CD8-positive, alpha-beta memory T cell (primary cell): ENCODE results near the gene RAET1L. TPM values are rescaled to one million over a fixed set of nuclear protein-coding genes. Genes with fewer than 3 reads are reported as not detected.

Experiments
- CTCF ChIA-PET: fragments of 350-600 bp; sonication (Branson Sonifier 250); formaldehyde crosslinking; loops from one replicate; lab custom pipeline; 2021; ENCODE audit warnings: antibody characterized with exemption; lab: Charles Lee
- POLR2A ChIA-PET: fragments of 350-600 bp; sonication (Branson Sonifier 250); formaldehyde crosslinking; loops from one replicate; lab custom pipeline; 2021; ENCODE audit warnings: antibody characterized with exemption; lab: Charles Lee
- DNase-seq, 5 donors: peaks; one replicate each; pipeline versions ENCODE4 v3.0.0 to v3.0.0-alpha.2; 2020 to 2022; ENCODE audit warnings: mixed read lengths in 1 of 5
- H3K27ac ChIP-seq: one replicate; pipeline ENCODE4 v1.7.0; 2013; ENCODE audit warnings: low read depth, mild to moderate bottlenecking, low read length, moderate library complexity
- H3K27me3 ChIP-seq: 2 replicates; pipeline ENCODE4 v1.7.0; 2013; ENCODE audit warnings: low read length, mild to moderate bottlenecking; ENCODE audit not compliant: insufficient read depth, poor library complexity, severe bottlenecking
- H3K36me3 ChIP-seq: 2 replicates; pipeline ENCODE4 v1.7.0; 2013; ENCODE audit warnings: mild to moderate bottlenecking, low read length, moderate library complexity; ENCODE audit not compliant: insufficient read depth
- H3K4me1 ChIP-seq: 2 replicates; pipeline ENCODE4 v1.7.0; 2013; ENCODE audit warnings: mild to moderate bottlenecking, low read length, moderate library complexity; ENCODE audit not compliant: insufficient read depth
- H3K4me3 ChIP-seq: 2 replicates; pipeline ENCODE4 v1.7.0; 2013; ENCODE audit warnings: mild to moderate bottlenecking, low read length
- H3K9me3 ChIP-seq: 2 replicates; pipeline ENCODE4 v1.7.0; 2013; ENCODE audit warnings: mild to moderate bottlenecking, low read length
- H3K27ac Mint-ChIP-seq, 8 donors: one replicate each; pipeline ENCODE4 v1.8.0; 2020 to 2021; ENCODE audit warnings: mixed read lengths in 8 of 8, mild to moderate bottlenecking in 6 of 8, inconsistent platforms in 3 of 8, moderate library complexity in 3 of 8
- H3K27me3 Mint-ChIP-seq, 2 donors: one replicate each; pipeline ENCODE4 v1.8.0; 2020 to 2021; ENCODE audit warnings: mixed read lengths in 2 of 2, mild to moderate bottlenecking in 1 of 2, moderate library complexity in 1 of 2
- H3K36me3 Mint-ChIP-seq, 3 donors: one replicate each; pipeline ENCODE4 v1.8.0; 2020 to 2021; ENCODE audit warnings: mixed read lengths in 3 of 3, inconsistent platforms in 1 of 3, mild to moderate bottlenecking in 1 of 3
- H3K4me1 Mint-ChIP-seq, 3 donors: one replicate each; pipeline ENCODE4 v1.8.0; 2020 to 2021; ENCODE audit warnings: mixed read lengths in 3 of 3, inconsistent platforms in 1 of 3, mild to moderate bottlenecking in 1 of 3
- H3K4me3 Mint-ChIP-seq, 7 donors: one replicate each; pipeline ENCODE4 v1.8.0; 2020 to 2021; ENCODE audit warnings: mixed read lengths in 7 of 7, mild to moderate bottlenecking in 6 of 7, moderate library complexity in 4 of 7, inconsistent platforms in 2 of 7
- H3K9me3 Mint-ChIP-seq, 5 donors: one replicate each; pipeline ENCODE4 v1.8.0; 2020 to 2022; ENCODE audit warnings: mixed read lengths in 5 of 5, mild to moderate bottlenecking in 3 of 5, moderate library complexity in 2 of 5, inconsistent platforms in 1 of 5
- polyA plus RNA-seq: library from polyadenylated mRNA; unstranded; fragments of 300-500 nt; fragmentation: Illumina TruSeq; gene quantifications from one replicate; pipeline ENCODE4 v1.2.3, GENCODE V29; 2021
- total RNA-seq, 2 experiments: library from RNA; stranded (reverse); gene quantifications; one replicate each; pipeline ENCODE4 v1.2.3, GENCODE V29; 2021

The RAET1L gene
- total and polyA plus RNA-seq, 3 experiments from 2014 or later = not detected

GRCh38 chr6:150044621-150045145, 19.4 kb upstream of the RAET1L start:
- DNase-seq = no peak
- H3K27me3 Mint-ChIP-seq = peaks cover 29 to 79% of the 10 kb centered on the region in 2 donors
- H3K4me1 Mint-ChIP-seq = no peaks in the 10 kb centered on the region
- Histone ChIP-seq H3K36me3 (no peaks in the 10 kb centered on the region), H3K4me3 (no peak overlapping the region), H3K27me3 (peaks cover 10% of the 10 kb centered on the region), H3K9me3 (no peaks in the 10 kb centered on the region), H3K4me1 (no peaks in the 10 kb centered on the region), H3K27ac (no peak overlapping the region)
- ChIA-PET CTCF (no interaction called here), POLR2A (no interaction called here)
- no peak overlapping the region for H3K27ac Mint-ChIP-seq
- no peaks in the 10 kb centered on the region for H3K36me3 Mint-ChIP-seq
- H3K9me3 Mint-ChIP-seq = no peaks in the 10 kb centered on the region
- H3K4me3 Mint-ChIP-seq = no peak overlapping the region

- H3K36me3 Mint-ChIP-seq = no peaks in the 10 kb centered on the region
- no peak for DNase-seq
- H3K4me3 Mint-ChIP-seq = no peak overlapping the region
- Histone ChIP-seq H3K9me3 (no peaks in the 10 kb centered on the region), H3K4me1 (no peaks in the 10 kb centered on the region), H3K4me3 (no peak overlapping the region), H3K27ac (no peak overlapping the region), H3K27me3 (peaks cover 18% of the 10 kb centered on the region), H3K36me3 (no peaks in the 10 kb centered on the region)
- ChIA-PET CTCF (no interaction called here), POLR2A (no interaction called here)
- H3K9me3 Mint-ChIP-seq = no peaks in the 10 kb centered on the region
- H3K27ac Mint-ChIP-seq = no peak overlapping the region
- peaks cover 36 to 85% of the 10 kb centered on the region in 2 donors for H3K27me3 Mint-ChIP-seq
- H3K4me1 Mint-ChIP-seq = peaks cover 0 to 2% (median 0%) of the 10 kb centered on the region in 3 donors
Measured at GRCh38 chr6:150043501-150044412, 18.4 kb upstream of the RAET1L start.

- POLR2A ChIA-PET = no interaction called here
- Mint-ChIP-seq H3K9me3 (no peaks in the 10 kb centered on the region), H3K4me1 (peaks cover 2 to 7% (median 4%) of the 10 kb centered on the region in 3 donors), H3K27ac (no peak overlapping the region), H3K4me3 (no peak overlapping the region), H3K36me3 (no peaks in the 10 kb centered on the region), H3K27me3 (peaks cover 37 to 85% of the 10 kb centered on the region in 2 donors)
- no peaks in the 10 kb centered on the region for H3K9me3 ChIP-seq
- DNase-seq = no peak
- CTCF ChIA-PET = no interaction called here
- H3K4me1 ChIP-seq = no peaks in the 10 kb centered on the region
- no peak overlapping the region for H3K4me3 ChIP-seq
- peaks cover 25% of the 10 kb centered on the region for H3K27me3 ChIP-seq
- H3K36me3 ChIP-seq = no peaks in the 10 kb centered on the region
- no peak overlapping the region for H3K27ac ChIP-seq
Measured at GRCh38 chr6:150043096-150043495, 17.8 kb upstream of the RAET1L start.

- DNase-seq = no peak
- H3K4me3 ChIP-seq = no peak overlapping the region
- peak overlapping the region in 5 of 7 donors; percentile 20 to 60 (median 32) for H3K4me3 Mint-ChIP-seq
- peaks cover 61 to 85% of the 10 kb centered on the region in 2 donors for H3K27me3 Mint-ChIP-seq
- H3K36me3 ChIP-seq = no peaks in the 10 kb centered on the region
- POLR2A ChIA-PET = no interaction called here
- peaks cover 10 to 19% (median 13%) of the 10 kb centered on the region in 3 donors for H3K4me1 Mint-ChIP-seq
- H3K27ac ChIP-seq = no peak overlapping the region
- H3K36me3 Mint-ChIP-seq = peaks cover 0 to 3% (median 0%) of the 10 kb centered on the region in 3 donors
- no peaks in the 10 kb centered on the region for H3K9me3 ChIP-seq
- CTCF ChIA-PET = no interaction called here
- peaks cover 54% of the 10 kb centered on the region for H3K27me3 ChIP-seq
- H3K27ac Mint-ChIP-seq = no peak overlapping the region
- no peaks in the 10 kb centered on the region for H3K9me3 Mint-ChIP-seq
- H3K4me1 ChIP-seq = peaks cover 8% of the 10 kb centered on the region
Measured at GRCh38 chr6:150038202-150039062, 13.1 kb upstream of the RAET1L start.

DNA sequence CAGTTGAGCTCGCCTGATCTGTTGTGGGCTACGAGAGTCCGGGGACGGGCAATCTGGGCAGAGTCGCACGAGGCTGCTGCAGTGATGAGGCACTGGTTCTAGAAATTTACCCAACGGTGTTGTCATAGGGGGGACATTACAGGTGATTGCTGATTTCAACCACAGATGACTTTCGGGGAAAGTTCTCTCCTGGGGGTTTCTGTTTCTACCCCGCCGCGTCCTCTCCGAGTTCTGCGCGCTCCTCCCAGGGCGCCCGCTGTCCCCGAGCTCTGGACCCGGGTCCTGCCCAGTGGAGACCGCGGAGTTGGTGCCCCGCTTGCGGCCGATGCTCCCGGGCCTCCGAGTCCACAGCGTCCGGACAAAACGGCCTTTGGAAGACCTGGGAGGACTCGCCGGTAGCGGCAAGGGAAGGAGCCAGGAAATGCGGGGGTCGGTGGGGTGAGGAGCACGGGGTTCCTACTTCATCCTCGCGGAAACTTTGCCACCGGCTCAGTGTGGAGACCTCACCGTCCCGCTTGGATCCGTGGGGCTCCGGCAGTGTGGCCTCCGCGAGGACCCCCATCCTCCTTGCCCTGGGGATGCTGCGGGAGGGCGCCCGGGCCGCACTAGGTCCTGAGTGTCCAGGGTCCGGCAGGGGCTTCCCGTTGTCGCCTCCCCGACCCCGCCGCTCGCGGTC, 12.3 kb upstream of the RAET1L start:
- Mint-ChIP-seq H3K4me3 (peak overlapping the region in 6 of 7 donors; percentile 38 to 81 (median 72)), H3K27me3 (peaks cover 59 to 87% of the 10 kb centered on the region in 2 donors), H3K27ac (peak overlapping the region in 1 of 8 donors; percentile 57), H3K9me3 (no peaks in the 10 kb centered on the region), H3K4me1 (peaks cover 10 to 19% (median 13%) of the 10 kb centered on the region in 3 donors), H3K36me3 (peaks cover 0 to 3% (median 0%) of the 10 kb centered on the region in 3 donors)
- no peaks in the 10 kb centered on the region for H3K36me3 ChIP-seq
- CTCF ChIA-PET = no interaction called here
- no peaks in the 10 kb centered on the region for H3K9me3 ChIP-seq
- no peak for DNase-seq
- POLR2A ChIA-PET = no interaction called here
- peaks cover 53% of the 10 kb centered on the region for H3K27me3 ChIP-seq
- H3K4me3 ChIP-seq = no peak overlapping the region
- H3K4me1 ChIP-seq = peaks cover 8% of the 10 kb centered on the region
- H3K27ac ChIP-seq = no peak overlapping the region

DNA sequence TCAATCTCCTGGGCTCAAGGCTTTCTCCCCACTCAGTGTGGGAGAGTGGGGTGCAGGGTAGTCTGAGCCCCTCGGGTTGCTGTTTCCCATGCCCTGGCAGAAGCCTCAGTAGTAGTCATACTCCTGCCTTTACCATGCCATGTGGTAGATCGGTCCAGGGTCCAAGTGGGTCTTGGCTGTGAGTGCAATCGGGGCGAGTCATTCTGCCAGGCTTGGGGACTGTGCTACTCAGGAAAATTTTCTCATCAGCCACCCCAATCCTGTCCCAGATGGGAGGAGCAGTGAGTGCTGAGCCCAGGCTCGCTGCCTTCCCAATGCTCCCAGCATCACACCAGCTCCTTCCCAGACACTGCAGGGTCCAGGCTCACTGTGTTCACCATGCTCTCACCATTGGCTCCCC, 10.7 kb upstream of the RAET1L start:
- no peaks in the 10 kb centered on the region for H3K9me3 ChIP-seq
- H3K27me3 ChIP-seq = peaks cover 47% of the 10 kb centered on the region
- ChIA-PET CTCF (no interaction called here), POLR2A (no interaction called here)
- no peak for DNase-seq
- H3K4me3 Mint-ChIP-seq = no peak overlapping the region
- H3K27ac ChIP-seq = no peak overlapping the region
- H3K4me1 ChIP-seq = peaks cover 8% of the 10 kb centered on the region
- H3K36me3 ChIP-seq = no peaks in the 10 kb centered on the region
- no peak overlapping the region for H3K4me3 ChIP-seq
- peaks cover 53 to 72% of the 10 kb centered on the region in 2 donors for H3K27me3 Mint-ChIP-seq
- no peak overlapping the region for H3K27ac Mint-ChIP-seq
- no peaks in the 10 kb centered on the region for H3K9me3 Mint-ChIP-seq
- peaks cover 10 to 19% (median 13%) of the 10 kb centered on the region in 3 donors for H3K4me1 Mint-ChIP-seq
- H3K36me3 Mint-ChIP-seq = peaks cover 0 to 3% (median 0%) of the 10 kb centered on the region in 3 donors

DNA sequence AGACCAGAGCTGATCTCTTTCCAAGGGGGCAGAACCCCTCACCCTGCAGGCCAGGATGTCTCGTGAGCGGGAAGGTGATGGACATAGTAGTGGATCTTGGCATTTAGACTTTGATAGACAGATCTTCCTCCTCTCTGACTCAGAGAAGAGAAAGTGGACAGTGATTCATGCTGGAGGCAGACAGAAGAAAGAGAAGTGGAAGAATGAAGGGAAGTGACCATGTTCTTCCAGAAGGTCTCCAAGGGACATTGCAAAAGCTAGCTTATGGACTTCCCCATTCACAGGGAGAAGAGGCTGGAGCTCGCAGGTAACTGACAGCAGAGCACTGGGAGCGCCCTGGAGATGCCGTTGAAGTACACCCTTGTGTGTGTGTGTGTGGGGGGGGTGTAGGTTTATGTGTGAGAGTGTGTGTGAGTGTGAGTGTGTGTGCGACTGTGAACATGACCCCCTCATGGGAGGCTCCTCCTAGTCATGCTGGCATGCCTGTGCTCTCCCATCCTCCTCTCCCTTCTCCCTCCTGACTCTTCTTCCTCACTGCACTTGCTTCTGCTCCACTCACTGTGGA, 8.0 kb upstream of the RAET1L start:
- Histone ChIP-seq H3K9me3 (no peaks in the 10 kb centered on the region), H3K27me3 (peaks cover 34% of the 10 kb centered on the region), H3K36me3 (no peaks in the 10 kb centered on the region), H3K4me1 (peaks cover 8% of the 10 kb centered on the region), H3K4me3 (no peak overlapping the region), H3K27ac (no peak overlapping the region)
- Mint-ChIP-seq H3K27ac (no peak overlapping the region), H3K4me3 (no peak overlapping the region), H3K4me1 (peaks cover 8 to 12% (median 9%) of the 10 kb centered on the region in 3 donors), H3K9me3 (no peaks in the 10 kb centered on the region), H3K27me3 (peaks cover 42 to 49% of the 10 kb centered on the region in 2 donors), H3K36me3 (peaks cover 0 to 3% (median 0%) of the 10 kb centered on the region in 3 donors)
- ChIA-PET CTCF (no interaction called here), POLR2A (no interaction called here)
- DNase-seq = no peak
